ENCODE measurements around the gene UGT1A4. TPM values are rescaled to one million over a fixed set of nuclear protein-coding genes. Genes with fewer than 3 reads are reported as not detected.
"Not testable (repeated sequence)": the region's sequence is repeated elsewhere in the genome, so short reads cannot be mapped to it uniquely, and the experiment has no call there.

The UGT1A4 gene
- total and polyA plus RNA-seq, 2 donors (not counting 3 experiments of a cell fraction or from before 2014, with no cell fraction given) = not detected

GRCh38 chr2:233747283-233747544 lies 28.7 kb downstream of the UGT1A4 start:
- no peaks in the 10 kb centered on the region for H3K27me3 ChIP-seq (ENCODE audit: control insufficient read depth in 2 of 2, insufficient read depth in 2 of 2, low read length in 2 of 2)
- intact Hi-C loops (cut with micrococcal nuclease) = no loop called here
- H3K9ac ChIP-seq (replicated peaks; ENCODE audit: extremely low read depth, insufficient read depth, low read length) = no peak overlapping the region
- H3K4me1 ChIP-seq (ENCODE audit: control insufficient read depth, extremely low read depth, insufficient read depth, low read length) = no peaks in the 10 kb centered on the region
- POLR2A ChIA-PET = no interaction called here
- no peak overlapping the region for H3K27ac ChIP-seq (ENCODE audit: insufficient read depth, low read depth, low read length)
- H3K9me3 ChIP-seq (replicated peaks; ENCODE audit: control insufficient read depth, insufficient read depth, low read length) = no peaks in the 10 kb centered on the region
- dilution Hi-C loops (cut with MboI; ENCODE audit: extremely low pct_ligation_motif_present, low sequenced_read_pairs) = no loop called here
- no peaks in the 10 kb centered on the region for H4K20me1 ChIP-seq (replicated peaks; ENCODE audit: control insufficient read depth, extremely low read depth, insufficient read depth, low read length)
- BruUV-seq (replicated peaks) = no TSS peak
- TF ChIP-seq POLR2AphosphoS5 (IDR thresholded peaks at IDR 0.05; ENCODE audit: insufficient read depth, low read depth, low read length) (no peak), MYC (IDR thresholded peaks at IDR 0.05; ENCODE audit: low read depth, low read length) (no peak), GATA2 (IDR thresholded peaks at IDR 0.05; ENCODE audit: insufficient read depth, insufficient read length, low read depth, low read length) (no peak), MAX (IDR thresholded peaks at IDR 0.05; ENCODE audit: insufficient read depth, insufficient read length) (no peak), JUN (IDR thresholded peaks at IDR 0.05; ENCODE audit: borderline replicate concordance, insufficient read depth, insufficient read length, low read depth) (no peak), EZH2 (IDR thresholded peaks at IDR 0.05; ENCODE audit: borderline replicate concordance, low read depth, low read length, severe bottlenecking) (no peak), CTCF (IDR thresholded peaks at IDR 0.05; ENCODE audit: extremely low read depth in 1 of 2, insufficient read depth in 1 of 2, low read depth in 1 of 2, low read length in 2 of 2) (no peak), FOS (IDR thresholded peaks at IDR 0.05; ENCODE audit: borderline replicate concordance, insufficient read depth, low read length) (no peak), POLR2A (IDR thresholded peaks at IDR 0.05; ENCODE audit: low read depth, low read length) (no peak)
- no peak overlapping the region for H3K4me2 ChIP-seq (ENCODE audit: insufficient read depth, low read length)
- H2AFZ ChIP-seq (ENCODE audit: low read depth, low read length) = no peak overlapping the region
- no peaks in the 10 kb centered on the region for H3K36me3 ChIP-seq (ENCODE audit: control insufficient read depth in 2 of 2, extremely low read depth in 1 of 2, insufficient read depth in 2 of 2, low read length in 2 of 2)
- DNase-seq (ENCODE audit: low read depth, low spot score) (no peak), FAIRE-seq (no peak)
- H3K79me2 ChIP-seq (ENCODE audit: control insufficient read depth, insufficient read depth, low read length) = no peaks in the 10 kb centered on the region
- no peaks in the 10 kb centered on the region for H3K9me1 ChIP-seq (replicated peaks; ENCODE audit: control insufficient read depth, extremely low read depth, insufficient read depth, low read length)
- H3K4me3 ChIP-seq (replicated peaks in 1 of 3; ENCODE audit: insufficient read depth in 1 of 3, low read depth in 1 of 3, low read length in 3 of 3) = no peak overlapping the region
- CTCF ChIA-PET = no interaction called here

- POLR2A ChIA-PET; H2AFZ ChIP-seq (ENCODE audit: low read depth, low read length); H3K79me2 ChIP-seq (ENCODE audit: control insufficient read depth, insufficient read depth, low read length); H3K9ac ChIP-seq (replicated peaks; ENCODE audit: extremely low read depth, insufficient read depth, low read length); H4K20me1 ChIP-seq (replicated peaks; ENCODE audit: control insufficient read depth, extremely low read depth, insufficient read depth, low read length); DNase-seq (ENCODE audit: low read depth, low spot score); H3K27ac ChIP-seq (ENCODE audit: insufficient read depth, low read depth, low read length); intact Hi-C loops (cut with micrococcal nuclease); H3K4me3 ChIP-seq (replicated peaks in 1 of 3; ENCODE audit: insufficient read depth in 1 of 3, low read depth in 1 of 3, low read length in 3 of 3); H3K4me2 ChIP-seq (ENCODE audit: insufficient read depth, low read length); BruUV-seq (replicated peaks); dilution Hi-C loops (cut with MboI; ENCODE audit: extremely low pct_ligation_motif_present, low sequenced_read_pairs); FAIRE-seq; H3K36me3 ChIP-seq (ENCODE audit: control insufficient read depth in 2 of 2, extremely low read depth in 1 of 2, insufficient read depth in 2 of 2, low read length in 2 of 2); CTCF ChIA-PET; H3K9me3 ChIP-seq (replicated peaks; ENCODE audit: control insufficient read depth, insufficient read depth, low read length); H3K9me1 ChIP-seq (replicated peaks; ENCODE audit: control insufficient read depth, extremely low read depth, insufficient read depth, low read length); H3K4me1 ChIP-seq (ENCODE audit: control insufficient read depth, extremely low read depth, insufficient read depth, low read length); H3K27me3 ChIP-seq (ENCODE audit: control insufficient read depth in 2 of 2, insufficient read depth in 2 of 2, low read length in 2 of 2): not testable (repeated sequence)
Measured at GRCh38 chr2:233750689-233751088, 32.2 kb downstream of the UGT1A4 start.

- CTCF ChIA-PET; H3K4me1 ChIP-seq (ENCODE audit: control insufficient read depth, extremely low read depth, insufficient read depth, low read length); H3K9me3 ChIP-seq (replicated peaks; ENCODE audit: control insufficient read depth, insufficient read depth, low read length); H4K20me1 ChIP-seq (replicated peaks; ENCODE audit: control insufficient read depth, extremely low read depth, insufficient read depth, low read length); H3K9me1 ChIP-seq (replicated peaks; ENCODE audit: control insufficient read depth, extremely low read depth, insufficient read depth, low read length); POLR2A ChIA-PET; H3K79me2 ChIP-seq (ENCODE audit: control insufficient read depth, insufficient read depth, low read length); BruUV-seq (replicated peaks); H3K4me2 ChIP-seq (ENCODE audit: insufficient read depth, low read length); intact Hi-C loops (cut with micrococcal nuclease); H3K9ac ChIP-seq (replicated peaks; ENCODE audit: extremely low read depth, insufficient read depth, low read length); H3K36me3 ChIP-seq (ENCODE audit: control insufficient read depth in 2 of 2, extremely low read depth in 1 of 2, insufficient read depth in 2 of 2, low read length in 2 of 2); dilution Hi-C loops (cut with MboI; ENCODE audit: extremely low pct_ligation_motif_present, low sequenced_read_pairs); H2AFZ ChIP-seq (ENCODE audit: low read depth, low read length); DNase-seq (ENCODE audit: low read depth, low spot score); H3K27me3 ChIP-seq (ENCODE audit: control insufficient read depth in 2 of 2, insufficient read depth in 2 of 2, low read length in 2 of 2); H3K4me3 ChIP-seq (replicated peaks in 1 of 3; ENCODE audit: insufficient read depth in 1 of 3, low read depth in 1 of 3, low read length in 3 of 3); H3K27ac ChIP-seq (ENCODE audit: insufficient read depth, low read depth, low read length); FAIRE-seq: not testable (repeated sequence)
Measured at GRCh38 chr2:233751212-233752009, 32.9 kb downstream of the UGT1A4 start.

Data from endothelial cell of umbilical vein (primary cell).